ENCODE results near the gene CEP55.

GRCh38 chr10:93570383-93570782 is 74.0 kb downstream of the CEP55 start:
- TF ChIP-seq EZH2 (IDR thresholded peaks at IDR 0.05; ENCODE audit: borderline replicate concordance, control insufficient read depth, low read depth, low read length) (no peak), POLR2A (IDR thresholded peaks at IDR 0.05; ENCODE audit: low read depth, low read length) (no peak)

Measured in GM12878 (cell line).